Vagina (tissue), 2 donors: ENCODE results near the gene PLSCR3. TPM values are rescaled to one million over a fixed set of nuclear protein-coding genes. Genes with fewer than 3 reads are reported as not detected.

Experiments
- DNase-seq, 2 donors: peaks; one replicate each; pipeline ENCODE4 v3.0.0-alpha.2; 2017; ENCODE audit errors: extremely low spot score in 2 of 2
- H3K27ac ChIP-seq: fragments of 200-600 bp; sonication (generic); one replicate; pipeline ENCODE4 v1.5.1; 2019
- H3K27me3 ChIP-seq: fragments of 200-600 bp; sonication (generic); one replicate; pipeline ENCODE4 v1.5.1; 2019
- H3K36me3 ChIP-seq, 2 donors: fragments of 200-600 bp; sonication (generic); one replicate each; pipeline ENCODE4 v1.5.1; 2017 to 2019
- H3K4me1 ChIP-seq: fragments of 200-600 bp; sonication (generic); one replicate; pipeline ENCODE4 v1.5.1; 2019
- H3K4me3 ChIP-seq, 2 donors: fragments of 200-600 bp; sonication (generic); 1 replicate in 1 of 2; 2 replicates in 1 of 2; pipeline ENCODE4 v1.5.1; 2016 to 2019
- H3K9me3 ChIP-seq: fragments of 200-600 bp; sonication (generic); one replicate; pipeline ENCODE4 v1.5.1; 2019
- CTCF ChIP-seq, 3 experiments: fragments of 450-650 bp in 2 of 3; fragments of 200-600 bp in 1 of 3; sonication (generic) in 1 of 3; IDR thresholded peaks; one replicate each; pipeline ENCODE4 v1.5.1; 2017 to 2019; ENCODE audit warnings: antibody characterized with exemption in 3 of 3, mild to moderate bottlenecking in 2 of 3, moderate library complexity in 2 of 3
- POLR2A ChIP-seq, 2 donors: fragments of 450-650 bp; IDR thresholded peaks; one replicate each; pipeline ENCODE4 v1.6.1; 2017; ENCODE audit warnings: antibody characterized with exemption in 2 of 2, mild to moderate bottlenecking in 2 of 2, moderate library complexity in 2 of 2
- POLR2AphosphoS5 ChIP-seq, 2 donors: sonication (generic); formaldehyde crosslinking; IDR thresholded peaks; one replicate each; pipeline ENCODE4 v1.9.0; 2017; ENCODE audit warnings: antibody characterized with exemption in 2 of 2, mild to moderate bottlenecking in 2 of 2, low read depth in 1 of 2; ENCODE audit not compliant: insufficient read depth in 1 of 2
- intact Hi-C: fragments of 100-400 bp; cut with DNase I; formaldehyde crosslinking; loops from one replicate; pipeline ENCODE4 v1.15.1; 2023
- total RNA-seq: library from RNA; depleted of rRNA; stranded (reverse); fragments of >200 nt; gene quantifications from one replicate; pipeline ENCODE4 v1.2.3, GENCODE V29; 2016

PLSCR3 gene
- total RNA-seq, 1 donor from 2014 or later: 37.1 TPM

DNA sequence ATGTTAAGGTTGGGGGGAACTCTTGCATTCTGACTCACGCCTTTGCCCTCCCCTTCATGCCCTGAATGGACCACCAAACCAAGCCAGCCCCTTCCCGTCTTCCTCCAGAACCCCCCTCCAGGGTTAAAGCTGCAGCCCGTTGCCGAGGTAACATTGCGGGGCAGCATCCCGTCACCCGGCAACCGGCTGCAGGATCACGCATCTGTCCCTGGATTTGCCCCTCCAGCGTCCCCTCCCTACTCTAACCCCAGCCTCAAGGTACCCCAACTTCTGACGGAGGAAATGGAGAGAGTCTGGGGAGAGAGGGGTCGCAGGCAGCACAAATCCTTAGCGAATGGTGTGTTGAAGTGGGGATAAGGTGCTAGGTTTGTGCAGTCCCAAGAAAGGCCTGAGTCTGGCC is 12.8 kb upstream of the PLSCR3 start:
- no peak for DNase-seq
- Histone ChIP-seq H3K4me1 (peaks cover 34% of the 10 kb centered on the region), H3K27ac (no peak overlapping the region), H3K9me3 (no peaks in the 10 kb centered on the region), H3K4me3 (no peak overlapping the region), H3K27me3 (no peaks in the 10 kb centered on the region), H3K36me3 (peaks cover 0 to 16% of the 10 kb centered on the region in 2 donors)
- TF ChIP-seq POLR2AphosphoS5 (IDR thresholded peaks at IDR 0.05; ENCODE audit: insufficient read depth in 1 of 2, low read depth in 1 of 2) (no peak), CTCF (IDR thresholded peaks at IDR 0.05) (no peak), POLR2A (IDR thresholded peaks at IDR 0.05) (no peak)
- intact Hi-C loops: loop anchor here (5.0 kb wide), 1 partner anchor 55 kb away; the partner anchor contains the start of gene KCTD11

GRCh38 chr17:7406235-7406825 is 12.0 kb upstream of the PLSCR3 start:
- peak overlapping the region; percentile 87 to 98 for H3K4me3 ChIP-seq
- H3K27ac ChIP-seq: peak overlapping the region; percentile 98
- peaks cover 34% of the 10 kb centered on the region for H3K4me1 ChIP-seq
- H3K27me3 ChIP-seq: no peaks in the 10 kb centered on the region
- intact Hi-C loops: loop anchor here (5.0 kb wide), 1 partner anchor 54 kb away; the partner anchor contains the start of gene KCTD11
- H3K9me3 ChIP-seq: no peaks in the 10 kb centered on the region
- H3K36me3 ChIP-seq: peaks cover 0 to 16% of the 10 kb centered on the region in 2 donors
- TF ChIP-seq POLR2A (IDR thresholded peaks at IDR 0.05) (no peak), POLR2AphosphoS5 (IDR thresholded peaks at IDR 0.05; ENCODE audit: insufficient read depth in 1 of 2, low read depth in 1 of 2) (no peak), CTCF (IDR thresholded peaks at IDR 0.05) (no peak)
- no peak for DNase-seq

DNA sequence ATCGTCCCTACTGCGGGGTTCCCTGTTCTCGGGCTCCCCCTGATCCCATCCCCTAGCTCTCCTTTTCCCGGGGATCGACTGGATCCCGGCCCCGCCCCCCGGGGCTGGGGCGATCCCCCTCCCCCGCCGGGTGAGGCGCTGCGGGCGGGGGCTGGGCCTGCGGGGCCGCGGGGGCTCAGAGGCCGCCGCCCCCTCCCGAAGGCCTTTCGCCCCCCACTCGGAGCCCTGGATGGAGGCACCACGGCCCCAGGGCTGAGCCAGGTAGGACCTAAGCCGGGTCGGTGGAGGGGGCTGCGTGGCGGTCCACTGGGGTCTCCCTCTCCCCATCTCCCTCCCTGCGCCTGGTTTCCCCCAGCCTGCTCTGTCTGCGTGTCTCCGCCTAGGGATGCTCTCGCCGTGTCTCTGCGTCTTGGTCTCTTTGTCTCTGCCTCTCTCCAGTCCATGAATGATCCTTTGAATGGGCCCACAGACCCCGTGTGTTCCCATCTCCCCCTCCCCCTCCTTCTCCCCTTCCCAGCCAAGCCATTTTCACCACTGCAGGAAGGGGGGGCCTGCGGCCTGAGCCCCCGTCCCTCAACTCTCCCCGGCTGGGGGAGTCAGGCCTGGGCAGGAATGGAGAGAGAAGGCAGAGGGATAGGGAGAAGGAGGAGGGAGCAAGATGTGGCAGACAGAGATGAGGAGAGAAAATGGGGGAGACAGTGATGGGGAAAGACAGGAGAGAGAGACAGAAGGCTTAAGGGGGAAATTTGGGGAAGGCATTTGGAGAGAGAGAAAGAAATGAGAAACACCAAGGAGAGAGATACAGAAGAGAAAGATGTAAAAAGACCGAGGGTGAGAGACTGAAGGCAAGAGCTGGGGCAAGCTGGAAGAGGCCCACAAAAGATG is 11.3 kb upstream of the PLSCR3 start:
- H3K4me3 ChIP-seq: peak overlapping the region; percentile 87 to 98
- H3K27ac ChIP-seq: peak overlapping the region; percentile 98
- H3K9me3 ChIP-seq: no peaks in the 10 kb centered on the region
- intact Hi-C loops: loop anchor here (5.0 kb wide), 1 partner anchor 53 kb away; the partner anchor contains the start of gene KCTD11
- H3K27me3 ChIP-seq: no peaks in the 10 kb centered on the region
- peaks cover 34% of the 10 kb centered on the region for H3K4me1 ChIP-seq
- TF ChIP-seq POLR2A (IDR thresholded peaks at IDR 0.05) (no peak), CTCF (IDR thresholded peaks at IDR 0.05) (no peak), POLR2AphosphoS5 (IDR thresholded peaks at IDR 0.05; ENCODE audit: insufficient read depth in 1 of 2, low read depth in 1 of 2) (no peak)
- peaks cover 0 to 16% of the 10 kb centered on the region in 2 donors for H3K36me3 ChIP-seq
- DNase-seq: no peak

DNA sequence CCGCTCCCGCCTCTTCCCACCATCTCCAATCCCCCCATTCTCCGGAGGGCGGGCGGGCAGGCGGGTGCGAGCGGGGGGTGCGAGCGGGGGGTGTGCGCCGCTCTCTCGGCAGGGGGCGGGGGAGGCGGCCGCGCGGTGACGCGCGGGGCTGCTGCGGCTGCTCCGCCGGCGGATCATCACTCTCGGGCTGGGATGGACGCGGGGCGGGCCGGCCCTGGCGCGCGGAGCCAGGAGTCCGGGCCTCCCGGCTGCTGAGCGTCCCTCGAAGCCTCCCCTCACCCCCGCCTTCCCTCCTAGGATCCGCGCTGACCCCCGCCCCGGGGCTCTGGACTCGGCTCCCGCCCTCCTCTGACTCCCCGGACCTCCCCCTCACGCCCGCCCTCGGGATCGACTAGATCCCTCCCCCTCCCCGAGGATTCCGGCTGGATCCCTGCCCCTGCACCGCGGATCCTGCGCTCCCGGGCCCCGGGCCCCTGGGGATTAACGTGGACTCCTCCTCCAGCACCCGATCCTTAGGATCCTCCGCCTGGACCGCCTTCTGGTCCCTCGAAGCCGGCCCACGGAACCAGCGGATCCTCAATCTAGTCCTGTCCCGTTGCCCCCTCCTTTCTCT is 10.5 kb upstream of the PLSCR3 start:
- H3K4me1 ChIP-seq: peaks cover 34% of the 10 kb centered on the region
- no peak for DNase-seq
- intact Hi-C loops: loop anchor here (5.0 kb wide), 1 partner anchor 53 kb away; the partner anchor contains the start of gene KCTD11

More for the DNA sequence above, 10.5 kb upstream of the PLSCR3 start:
- no peaks in the 10 kb centered on the region for H3K27me3 ChIP-seq
- H3K27ac ChIP-seq: peak overlapping the region; percentile 98
- H3K36me3 ChIP-seq: peaks cover 0 to 11% of the 10 kb centered on the region in 2 donors
- TF ChIP-seq CTCF (IDR thresholded peaks at IDR 0.05): no peak
- TF ChIP-seq POLR2AphosphoS5 (IDR thresholded peaks at IDR 0.05; ENCODE audit: insufficient read depth in 1 of 2, low read depth in 1 of 2): peak in 1 of 2 donors; percentile 70
- peak in 1 of 2 donors; percentile 56 for TF ChIP-seq POLR2A (IDR thresholded peaks at IDR 0.05)
- peak overlapping the region; percentile 87 to 98 for H3K4me3 ChIP-seq
- no peaks in the 10 kb centered on the region for H3K9me3 ChIP-seq
